Stimulated activated CD8-positive, alpha-beta memory T cell treated with anti-CD3 and anti-CD28 coated beads, Interleukin-12 subunit alpha, Interleukin-12 subunit beta, amount 100 ng/mL, for 24 hours (primary cell): ENCODE results near the gene ASRGL1.

Experiments
- DNase-seq: peaks from one replicate; pipeline ENCODE4 v3.0.0-alpha.2; 2020; ENCODE audit errors: extremely low read depth

ASRGL1 gene

DNA sequence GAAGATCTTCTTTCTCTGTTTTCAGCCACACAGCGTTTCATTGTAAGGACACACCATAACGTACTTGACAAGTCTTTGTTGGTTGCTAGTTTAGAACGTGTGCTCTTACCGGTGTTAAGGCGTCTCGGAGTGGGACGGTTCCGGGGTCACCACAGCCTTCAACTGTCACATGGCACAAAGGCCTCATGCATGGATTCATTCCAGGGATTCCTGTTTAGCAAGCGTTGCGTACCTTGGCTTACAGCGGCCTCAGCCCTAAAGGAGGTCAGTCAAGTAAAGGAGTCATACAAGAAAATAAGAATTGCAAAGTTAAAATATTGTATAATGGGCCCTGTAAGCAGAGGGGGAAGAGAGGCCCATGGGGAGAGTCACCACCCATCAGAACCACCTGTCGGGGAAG is 79.3 kb downstream of the ASRGL1 start:
- DNase-seq = no peak

DNA sequence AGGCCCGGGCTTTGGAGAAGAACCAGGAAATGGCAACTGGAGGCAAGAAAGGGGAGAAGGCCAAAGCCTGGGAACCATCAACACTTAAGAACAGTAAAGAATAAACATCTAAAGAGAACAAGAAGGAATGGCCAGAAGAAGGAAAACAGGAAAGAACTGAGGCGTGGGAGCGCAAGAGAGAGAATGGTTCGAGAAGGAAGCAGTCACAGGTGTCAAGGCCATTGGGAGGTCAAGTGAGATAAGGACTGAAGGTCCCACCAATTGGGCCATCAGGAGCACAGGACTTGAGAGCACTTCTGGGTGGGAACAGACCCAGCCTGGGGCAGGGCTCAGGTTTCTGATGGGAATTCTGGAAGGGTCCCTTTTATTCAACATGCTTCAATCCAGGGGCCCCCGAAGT is 80.9 kb downstream of the ASRGL1 start:
- no peak for DNase-seq

DNA sequence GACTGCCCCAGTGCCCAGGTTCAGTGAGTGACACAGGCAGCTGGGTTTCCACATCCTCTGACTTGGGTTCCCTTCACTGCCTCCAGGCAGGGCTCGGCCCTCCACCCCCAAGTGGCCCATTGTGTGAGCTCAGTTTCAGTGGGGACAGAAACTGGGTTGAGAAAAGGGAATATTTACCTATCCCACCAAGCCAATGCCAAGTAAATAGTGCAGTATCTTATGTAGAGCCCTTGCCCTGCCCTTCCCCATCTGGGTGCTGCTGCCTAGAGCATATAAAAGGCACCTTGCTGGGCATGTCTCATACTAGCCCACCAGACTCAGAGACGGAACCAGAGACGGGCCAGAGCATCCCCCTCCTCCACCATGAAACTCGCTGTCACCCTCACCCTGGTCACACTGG is 81.5 kb downstream of the ASRGL1 start, which contains the start of gene SCGB1A1:
TSS of gene SCGB1A1 (plus strand) at position 301 of the 400 bp plus-strand sequence. CDS start at position 364, 63 bp downstream.
- no peak for DNase-seq

DNA sequence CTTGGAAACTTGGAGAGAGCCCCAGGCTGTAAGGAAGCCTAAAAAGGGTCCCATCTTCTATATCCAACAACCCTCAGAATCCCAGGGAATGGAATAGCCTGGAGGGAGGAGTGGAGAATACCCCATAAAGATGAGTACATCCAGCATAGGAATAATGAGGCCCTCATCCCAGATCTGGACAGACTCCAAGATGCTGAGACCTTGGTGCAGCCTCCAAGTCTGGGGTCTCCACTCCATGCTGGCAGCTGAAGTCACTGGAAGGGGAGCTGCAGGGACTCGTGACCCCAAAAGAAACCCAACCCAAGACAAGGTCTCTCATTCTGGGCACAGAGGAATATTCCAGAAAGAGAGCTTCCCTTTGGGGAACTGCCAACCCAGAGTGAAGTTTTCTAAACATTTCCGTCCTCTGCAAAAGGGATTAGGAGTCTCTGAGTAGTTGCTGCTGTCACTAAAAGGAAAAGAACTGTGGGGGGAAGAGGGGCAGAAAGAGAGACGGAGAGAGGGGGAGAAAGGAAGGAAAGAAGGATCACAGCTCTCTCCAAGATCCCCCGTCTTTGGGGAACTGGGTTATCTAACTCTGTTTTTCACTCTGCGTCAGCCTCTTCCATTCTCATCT is 82.2 kb downstream of the ASRGL1 start:
- no peak for DNase-seq

DNA sequence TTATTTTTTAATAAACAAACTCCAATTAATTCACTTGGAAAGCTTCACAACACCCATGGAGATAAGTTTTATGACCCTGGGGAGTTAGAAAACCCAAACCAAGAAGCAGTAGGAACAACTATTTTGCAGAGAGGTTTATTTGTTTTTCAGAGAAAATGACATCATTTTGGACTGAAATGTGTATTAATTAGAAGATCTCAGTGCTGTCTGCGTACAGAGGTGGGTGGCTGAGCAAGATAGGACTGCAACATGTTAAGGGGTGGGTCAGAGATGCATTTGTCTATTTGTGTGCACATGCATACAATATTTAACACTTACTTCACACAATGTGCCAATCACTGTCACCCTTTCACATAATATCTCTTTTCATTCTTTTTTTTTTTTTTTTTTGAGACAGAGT is 82.7 kb downstream of the ASRGL1 start:
- DNase-seq = no peak

DNA sequence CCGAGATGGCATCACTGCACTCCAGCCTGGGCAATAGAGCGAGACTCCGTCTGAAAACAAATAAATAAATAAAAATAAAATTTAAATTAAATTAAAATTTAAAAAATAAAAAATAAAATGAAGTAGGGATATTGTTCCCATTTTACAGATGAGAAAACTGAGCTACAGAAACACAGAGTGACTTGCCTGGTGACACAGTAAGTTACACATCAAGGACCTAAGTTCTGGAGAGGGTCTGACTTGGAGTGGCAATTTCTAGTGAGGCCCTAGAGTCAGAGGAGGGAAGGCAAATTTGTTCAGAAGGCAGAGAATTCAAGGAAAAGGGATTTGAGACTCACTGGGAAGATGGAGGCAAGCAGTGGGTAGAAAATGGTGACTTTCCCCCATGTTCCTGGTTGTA is 83.6 kb downstream of the ASRGL1 start:
- DNase-seq = no peak

DNA sequence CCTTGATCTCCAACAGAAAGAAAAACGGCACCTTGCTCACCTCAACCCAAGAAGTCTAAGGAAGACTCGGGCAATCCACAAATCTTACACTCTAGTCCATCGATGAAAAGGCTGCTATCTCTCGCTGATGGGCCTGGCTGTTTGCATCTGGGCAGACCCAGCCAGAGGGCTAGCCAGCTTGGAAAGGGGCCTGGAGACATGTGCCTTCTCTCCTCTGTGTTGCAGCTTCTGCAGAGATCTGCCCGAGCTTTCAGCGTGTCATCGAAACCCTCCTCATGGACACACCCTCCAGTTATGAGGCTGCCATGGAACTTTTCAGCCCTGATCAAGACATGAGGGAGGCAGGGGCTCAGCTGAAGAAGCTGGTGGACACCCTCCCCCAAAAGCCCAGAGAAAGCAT is 84.7 kb downstream of the ASRGL1 start:
- no peak for DNase-seq

DNA sequence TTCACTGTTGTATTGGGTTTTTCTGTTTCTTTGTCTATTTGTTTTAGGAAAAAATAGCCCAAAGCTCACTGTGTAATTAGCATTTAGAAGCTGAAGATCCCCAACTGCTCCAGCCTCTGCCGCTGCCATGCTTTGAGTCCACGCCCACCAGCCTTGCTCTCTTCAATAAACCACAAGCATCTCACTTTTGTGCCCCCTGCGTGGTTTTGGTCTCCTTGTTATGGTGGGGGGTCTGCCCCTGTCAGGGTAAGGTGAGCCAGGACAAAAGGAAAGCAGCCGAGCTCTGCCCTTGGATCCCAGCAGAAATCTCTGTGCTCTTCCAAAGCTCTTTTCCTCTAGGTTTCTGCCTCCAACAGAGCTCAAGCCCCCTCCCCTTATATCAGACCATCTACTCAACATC is 85.8 kb downstream of the ASRGL1 start:
- DNase-seq = no peak

DNA sequence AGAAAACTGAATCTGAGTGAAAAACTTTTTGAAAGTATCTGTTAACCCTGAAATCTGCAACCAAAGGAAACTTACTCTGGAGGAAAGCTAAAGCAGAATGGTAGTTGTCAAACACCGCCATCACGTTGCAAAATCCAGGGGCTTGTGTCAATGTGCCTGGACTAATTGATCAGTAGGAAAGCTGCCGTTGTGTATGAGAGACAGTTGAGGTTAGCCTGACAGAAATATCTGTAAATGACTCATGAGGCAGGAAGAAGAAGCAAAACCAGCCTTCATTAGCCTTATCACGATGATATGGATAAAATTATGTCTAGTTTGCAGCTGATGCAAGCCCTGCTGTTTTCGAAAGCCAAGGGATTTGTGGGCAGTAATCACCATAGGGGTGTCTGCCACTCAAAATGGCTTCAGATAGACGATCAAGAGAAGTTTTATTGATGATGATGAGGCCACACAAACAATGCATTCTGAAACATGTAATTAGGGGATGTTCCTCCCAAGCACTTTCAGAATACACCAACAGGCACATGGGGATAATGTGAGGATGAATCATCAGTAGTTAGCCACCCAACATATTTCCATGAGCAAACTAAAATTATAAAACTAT is 90.5 kb downstream of the ASRGL1 start:
- DNase-seq = no peak

DNA sequence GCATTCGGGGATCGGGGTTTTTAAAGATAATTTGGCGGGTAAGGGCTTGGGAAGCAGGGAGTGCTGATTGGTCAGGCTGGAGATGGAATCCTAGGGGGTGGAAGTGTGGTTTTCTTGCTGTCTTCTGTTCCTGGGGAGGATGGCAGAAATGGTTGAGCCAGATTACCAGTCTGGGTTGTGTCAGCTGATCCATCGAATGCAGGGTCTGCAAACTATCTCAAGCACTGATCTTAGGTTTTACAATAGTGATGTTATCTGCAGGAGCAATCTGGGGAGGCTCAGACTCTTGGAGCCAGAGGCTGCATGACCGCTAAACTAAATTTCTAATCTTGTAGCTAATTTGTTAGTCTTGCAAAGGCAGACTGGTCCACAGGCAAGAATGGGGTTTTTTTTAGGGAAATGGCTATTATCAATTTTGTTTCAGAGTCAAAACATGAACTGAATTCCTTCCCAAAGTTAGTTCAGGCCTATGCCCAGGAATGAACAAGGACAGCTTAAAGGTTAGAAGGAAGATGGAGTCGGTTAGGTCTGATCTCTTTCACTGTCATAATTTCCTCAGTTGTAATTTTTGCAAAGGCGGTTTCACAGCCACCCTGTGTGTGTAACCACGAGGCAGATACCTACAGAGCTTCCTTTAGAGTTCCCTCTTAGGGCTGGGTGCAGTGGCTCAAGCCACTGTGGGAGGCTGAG is 91.8 kb downstream of the ASRGL1 start:
- DNase-seq = no peak

DNA sequence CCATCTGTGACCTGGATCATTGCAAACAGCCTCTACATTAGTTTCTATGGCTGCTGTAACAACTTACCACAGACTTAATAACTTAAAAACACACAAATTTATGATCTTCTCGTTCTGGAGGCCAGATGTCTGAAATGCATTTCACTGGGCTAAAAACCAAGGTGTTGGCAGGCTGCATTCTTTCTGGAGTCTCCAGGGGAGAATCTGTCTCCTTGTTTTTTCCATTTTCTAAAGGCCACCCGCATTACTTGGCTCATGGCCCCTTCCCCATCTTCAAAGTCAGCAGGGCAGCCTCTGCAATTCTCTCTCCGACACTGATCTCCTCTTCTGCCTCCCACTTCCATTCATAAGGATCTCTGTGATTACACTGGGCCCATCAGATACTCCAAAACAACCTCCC is 93.2 kb downstream of the ASRGL1 start:
- DNase-seq = no peak

DNA sequence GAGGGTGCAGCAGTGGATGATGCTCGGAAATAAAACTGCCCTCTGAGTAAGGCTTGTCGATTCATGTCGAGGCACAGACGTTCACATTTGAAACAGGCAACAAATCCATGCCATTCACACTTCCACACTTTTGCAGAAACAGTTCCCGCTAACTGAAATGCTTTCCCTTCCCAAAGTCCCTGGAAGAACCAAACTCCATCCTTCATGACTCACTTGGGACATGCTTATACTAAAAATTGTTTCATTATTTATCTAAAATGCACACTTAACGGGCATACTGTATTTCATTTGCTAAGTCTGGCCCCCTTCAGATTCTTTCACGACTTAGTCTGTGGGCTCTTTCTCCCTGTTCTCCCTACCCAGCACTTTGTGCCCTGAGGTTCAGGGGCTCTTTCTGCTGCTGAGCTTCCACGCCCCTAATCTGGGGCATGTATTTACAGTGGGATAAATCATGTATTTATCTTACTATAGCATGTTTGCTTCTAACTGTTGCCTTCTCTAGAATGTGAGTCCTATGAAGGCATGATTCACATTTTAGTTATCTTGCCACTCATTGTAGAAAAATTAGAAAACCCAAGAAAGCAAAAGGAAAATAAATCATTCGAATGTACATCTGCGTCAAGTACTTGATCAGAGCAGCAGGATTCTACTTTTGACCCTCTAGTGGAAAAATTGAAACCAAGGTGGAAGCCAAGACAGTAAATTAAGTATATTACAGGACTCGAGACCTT is 94.1 kb downstream of the ASRGL1 start:
- DNase-seq = no peak

DNA sequence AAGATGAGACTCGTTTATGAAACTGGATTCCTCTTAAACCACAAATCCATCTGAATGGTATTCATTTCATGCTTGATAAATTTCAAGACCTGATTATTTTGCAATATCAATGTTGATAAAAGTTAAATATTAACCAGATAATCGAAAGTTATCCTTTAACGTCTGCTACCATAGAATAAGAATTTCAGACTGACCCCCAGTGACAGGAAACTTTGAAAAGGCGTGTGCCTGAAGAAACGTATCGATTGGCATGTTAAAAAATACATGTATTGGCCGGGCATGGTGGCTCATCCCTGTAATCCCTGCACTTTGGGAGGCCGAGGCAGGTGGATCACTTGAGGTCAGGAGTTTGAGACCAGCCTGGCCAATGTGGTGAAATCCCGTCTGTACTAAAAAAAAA is 95.4 kb downstream of the ASRGL1 start:
- DNase-seq = no peak

DNA sequence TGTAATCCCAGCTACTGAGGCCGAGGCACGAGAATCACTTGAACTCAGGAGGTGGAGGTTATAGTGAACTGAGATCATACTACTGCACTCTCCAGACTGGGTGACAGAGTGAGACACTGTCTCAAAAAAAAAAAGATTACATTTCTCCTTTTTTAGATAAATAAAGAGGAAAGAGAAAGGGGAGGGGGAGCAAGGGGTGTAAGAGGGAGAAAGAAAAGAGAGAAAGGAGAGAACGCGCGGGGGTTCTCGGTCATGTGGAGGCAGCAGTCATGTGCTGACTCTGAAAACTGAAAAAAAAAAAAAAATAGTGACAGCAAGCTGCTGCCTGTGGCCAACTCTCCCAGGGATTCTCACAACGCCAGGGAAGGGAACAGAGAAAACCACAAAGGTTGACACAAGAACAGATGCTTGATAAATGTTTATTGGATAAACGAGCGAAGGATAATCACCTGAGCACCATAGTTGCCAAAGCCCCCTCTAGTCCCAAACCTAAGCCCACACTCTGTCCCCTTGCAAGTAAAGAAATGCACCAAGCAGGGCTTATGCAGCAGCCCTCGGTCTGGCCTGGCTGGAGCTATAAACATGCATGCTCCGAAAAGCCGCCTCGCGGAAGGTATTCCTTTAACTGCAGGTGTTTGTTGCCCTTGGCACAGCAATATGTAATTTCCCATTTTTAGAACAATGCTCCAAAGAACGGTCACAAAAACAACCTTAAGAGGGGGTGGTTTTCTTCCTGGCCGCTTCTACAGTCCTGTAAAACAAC is 96.1 kb downstream of the ASRGL1 start:
- no peak for DNase-seq

DNA sequence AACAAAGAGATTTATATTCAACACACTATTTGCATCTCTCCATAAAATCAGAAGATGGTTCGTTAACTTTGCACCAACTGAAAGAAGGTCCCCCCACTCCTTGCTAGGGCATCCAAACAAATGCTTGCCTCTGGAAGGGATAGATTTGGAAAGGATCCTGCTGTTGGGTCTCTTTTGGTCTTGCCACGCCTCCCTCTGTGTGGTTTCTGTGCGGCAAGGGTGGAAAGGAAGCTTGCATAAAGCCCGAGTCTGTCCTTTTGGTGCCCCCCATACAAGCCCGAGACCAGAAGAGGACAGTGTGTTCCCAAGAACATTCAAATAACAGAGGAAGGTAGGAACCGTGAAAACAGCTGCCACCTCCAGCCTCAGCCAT is 96.6 kb downstream of the ASRGL1 start:
- DNase-seq = no peak

DNA sequence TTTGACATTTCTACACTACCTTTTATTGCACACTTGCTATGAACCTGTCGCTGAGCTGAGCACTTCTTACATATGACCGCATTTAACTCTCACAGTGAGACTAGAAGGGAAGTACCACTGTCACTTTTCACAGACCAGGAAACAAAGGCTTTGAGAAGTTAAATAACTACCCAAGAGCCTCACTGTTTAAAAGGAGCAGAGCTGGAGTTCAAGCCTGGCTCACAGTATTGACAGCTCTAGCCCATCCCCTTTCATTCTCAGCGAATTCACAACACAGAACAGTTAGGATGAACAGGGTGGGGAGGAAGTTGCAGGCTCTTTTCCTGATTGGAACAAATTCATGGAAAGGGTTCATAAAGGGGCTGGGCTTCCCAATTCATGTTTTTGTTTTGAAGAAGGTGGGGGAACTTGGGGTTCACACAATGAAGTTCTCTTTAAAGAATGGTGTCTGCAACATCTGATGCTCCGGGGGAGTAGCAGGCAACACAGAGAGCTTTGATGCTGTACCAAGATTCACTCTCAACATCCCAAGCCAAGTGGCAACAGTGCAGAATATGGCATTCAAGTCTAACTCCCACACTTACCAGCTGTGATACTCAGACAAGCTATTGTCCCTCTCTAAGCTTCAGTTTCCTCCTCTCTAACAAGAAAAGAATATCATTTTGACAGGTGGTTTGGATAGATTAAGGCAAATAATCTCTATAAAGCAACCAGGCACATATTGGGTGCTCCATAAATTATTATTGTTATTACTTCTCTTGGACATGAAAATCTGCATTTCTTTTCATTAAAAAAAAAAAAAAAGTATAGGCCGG is 98.8 kb downstream of the ASRGL1 start:
- no peak for DNase-seq

DNA sequence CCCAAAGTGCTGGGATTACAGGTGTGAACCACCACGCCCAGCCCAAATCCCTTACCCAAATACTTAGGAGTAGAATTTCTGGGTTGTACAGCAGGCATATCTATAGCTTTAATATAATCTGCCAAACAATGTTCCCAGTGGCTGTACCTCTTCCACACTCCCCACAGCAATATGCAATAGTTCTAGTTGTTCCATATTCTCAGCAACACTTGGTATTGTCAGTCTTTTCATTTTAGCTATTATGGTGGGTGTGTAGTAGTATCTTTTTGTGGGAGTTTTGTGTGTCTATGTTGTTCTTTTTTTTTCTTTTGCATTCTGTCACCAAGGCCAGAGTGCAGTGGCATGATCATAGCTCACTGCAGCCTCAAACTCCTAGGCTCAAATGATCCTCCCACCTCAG is 100.4 kb downstream of the ASRGL1 start:
- DNase-seq = no peak

DNA sequence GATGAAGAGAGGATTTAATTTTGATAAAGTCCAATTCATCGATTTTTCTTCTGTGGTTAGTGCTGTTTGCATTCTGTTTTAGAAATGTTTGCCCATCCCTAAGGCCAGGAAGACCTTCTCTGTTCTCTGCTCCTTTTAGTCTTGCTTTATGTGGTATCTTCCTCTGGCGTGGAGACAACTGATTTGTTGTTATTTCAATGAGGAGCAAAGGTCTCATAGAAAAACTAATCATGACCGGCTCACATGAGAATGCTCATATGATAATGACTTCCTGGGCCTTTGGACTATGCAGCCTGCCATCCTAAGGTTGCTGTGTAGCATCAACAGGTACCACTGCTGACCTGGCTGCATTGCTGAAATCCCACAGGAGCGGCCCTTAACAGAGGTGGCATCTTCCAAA is 101.4 kb downstream of the ASRGL1 start:
- no peak for DNase-seq

DNA sequence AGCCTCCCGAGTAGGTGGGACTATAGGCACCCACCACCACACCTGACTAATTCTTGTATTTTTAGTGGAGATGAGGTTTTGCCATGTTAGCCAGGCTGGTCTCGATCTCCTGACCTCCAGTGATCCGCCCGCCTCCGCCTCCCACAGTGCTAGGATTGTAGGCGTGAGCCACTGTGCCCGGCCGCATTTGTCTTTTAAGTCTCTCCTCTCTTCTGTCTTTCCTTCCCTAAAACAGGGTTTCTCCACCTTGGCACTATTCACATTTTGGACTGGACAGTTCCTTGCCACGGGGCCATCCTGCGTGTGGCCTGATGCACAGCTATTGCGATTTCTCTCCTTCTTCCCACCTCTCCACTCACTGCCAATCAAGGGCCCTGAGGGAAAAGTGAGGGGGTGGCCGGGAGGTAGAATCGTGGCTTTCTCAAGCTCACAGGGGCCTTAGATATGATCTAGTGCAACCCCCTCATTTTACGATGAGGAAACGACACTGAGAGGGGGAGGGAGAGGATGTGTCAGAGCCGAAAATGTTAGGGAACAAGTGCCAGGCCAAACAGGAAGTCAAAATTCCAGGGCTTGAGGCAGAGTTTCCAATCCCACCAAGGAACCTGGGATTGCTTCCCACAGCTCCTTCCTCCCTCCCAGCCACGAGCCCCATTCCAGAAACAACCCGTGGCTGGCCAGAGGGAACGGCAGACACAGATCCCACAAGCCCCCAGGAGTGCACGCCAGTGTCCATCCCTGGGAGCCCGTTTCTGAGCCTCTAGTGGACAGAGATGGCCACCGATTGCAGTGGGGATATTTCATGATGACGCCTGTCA is 102.7 kb downstream of the ASRGL1 start:
- no peak for DNase-seq
